H1 (cell line): ENCODE measurements around the gene PNMA8B.

Source experiments
- JUND ChIP-seq: IDR thresholded peaks from 2 replicates; pipeline ENCODE4 v1.6.1; 2011; ENCODE audit warnings: mild to moderate bottlenecking, improper control_type of control experiment, low read length
- POLR2A ChIP-seq, 2 experiments: IDR thresholded peaks; 1 replicate in 1 of 2; 2 replicates in 1 of 2; pipeline ENCODE4 v1.6.1; 2011; ENCODE audit warnings: low read depth in 2 of 2, low read length in 2 of 2, mild to moderate bottlenecking in 2 of 2; ENCODE audit errors: control extremely low read depth in 1 of 2

- TF ChIP-seq JUND = no peak
- TF ChIP-seq POLR2A (IDR thresholded peaks at IDR 0.05; ENCODE audit: control extremely low read depth in 1 of 2, low read depth in 2 of 2, low read length in 2 of 2) = no peak
Observed at GRCh38 chr19:46481223-46481848, 14.3 kb downstream of the PNMA8B start.
